Measurements from ENCODE around the gene EEF1A2. TPM values are rescaled to one million over a fixed set of nuclear protein-coding genes. Genes with fewer than 3 reads are reported as not detected.
A peak's percentile ranks its signal among the peaks of the same experiment; 100 is the strongest.

Gene EEF1A2
- polyA plus RNA-seq, 3 donors = 0.08 TPM; not detected in 2

- intact Hi-C loops (cut with micrococcal nuclease) = loop anchor here (1.0 to 10.0 kb wide), 10 partner anchors 16 to 445 kb away; partner anchors contain the start of genes GMEB2 (in 2 of the 2), PPDPF (in 2 of the 2), ABHD16B (in 1 of the 2) and PRPF6 (in 1 of the 2)
- Histone ChIP-seq H3K4me3 (replicated peaks in 1 of 3; ENCODE audit: low read depth in 2 of 3, low read length in 3 of 3) (peak within 1 kb of the TSS; percentile 13 to 77 (median 41)), H3K27me3 (ENCODE audit: control insufficient read depth in 2 of 2, insufficient read depth in 2 of 2, low read length in 2 of 2) (peaks cover 0 to 17% of the 10 kb centered on the region in 2 donors), H3K9me3 (replicated peaks in 1 of 2; ENCODE audit: control insufficient read depth in 1 of 2, insufficient read depth in 1 of 2, low read length in 2 of 2) (no peaks in the 10 kb centered on the region), H3K9ac (ENCODE audit: insufficient read depth, low read length, poor library complexity, severe bottlenecking) (peak within 1 kb of the TSS; percentile 77), H3K79me2 (ENCODE audit: insufficient read depth, low read length) (no peaks in the 10 kb centered on the region), H2AFZ (ENCODE audit: insufficient read depth, low read depth, low read length, poor library complexity, severe bottlenecking) (peak within 1 kb of the TSS; percentile 80), H3K27ac (ENCODE audit: low read depth in 1 of 2, low read length in 2 of 2) (peak within 1 kb of the TSS; percentile 89 to 90), H3K4me1 (ENCODE audit: control insufficient read depth in 1 of 2, insufficient read depth in 2 of 2, low read length in 2 of 2) (peaks cover 23 to 28% of the 10 kb centered on the region in 2 donors), H4K20me1 (ENCODE audit: insufficient read depth, low read length) (no peaks in the 10 kb centered on the region), H3K4me2 (replicated peaks; ENCODE audit: extremely low read depth, low read length, poor library complexity, severe bottlenecking) (peak within 1 kb of the TSS; percentile 82), H3K36me3 (replicated peaks in 1 of 2; ENCODE audit: control insufficient read depth in 1 of 2, insufficient read depth in 2 of 2, low read length in 2 of 2) (no peaks in the 10 kb centered on the region)
- Mint-ChIP-seq H3K27me3 (ENCODE audit: low read depth in 3 of 3) (peaks cover 6 to 22% (median 13%) of the 10 kb centered on the region in 3 donors), H3K9me3 (peaks cover 0 to 3% (median 0%) of the 10 kb centered on the region in 7 donors), H3K4me3 (peak within 1 kb of the TSS; percentile 65 to 84), H3K4me1 (peaks cover 16% of the 10 kb centered on the region), H3K27ac (peak within 1 kb of the TSS; percentile 82 to 93 (median 90)), H3K36me3 (peaks cover 0 to 2% of the 10 kb centered on the region in 2 donors)
- no peak for TF ChIP-seq CTCF (IDR thresholded peaks at IDR 0.05)
- 55% methylated on average over 27 of the region's 29 CpGs for WGBS (ENCODE audit: insufficient coverage)
- peak; percentile 73 to 75 (median 75) for DNase-seq
Measured at GRCh38 chr20:63536997-63537524, 38.2 kb upstream of the EEF1A2 start, which contains the start of gene PTK6. PTK6 (minus strand) TSS chr20:63537376; CDS start chr20:63537314, 62 bp downstream.

- peak overlapping the region in 1 of 2 donors; percentile 84 for H3K4me3 Mint-ChIP-seq
- intact Hi-C loops (cut with micrococcal nuclease) = loop anchor here (2.0 to 10.0 kb wide), 8 partner anchors 16 to 446 kb away; partner anchors contain the start of genes GMEB2 (in 2 of the 2), ABHD16B (in 1 of the 2), PPDPF (in 1 of the 2) and PRPF6 (in 1 of the 2)
- peaks cover 0 to 17% of the 10 kb centered on the region in 2 donors for H3K27me3 ChIP-seq (ENCODE audit: control insufficient read depth in 2 of 2, insufficient read depth in 2 of 2, low read length in 2 of 2)
- H3K9me3 ChIP-seq (replicated peaks in 1 of 2; ENCODE audit: control insufficient read depth in 1 of 2, insufficient read depth in 1 of 2, low read length in 2 of 2) = no peaks in the 10 kb centered on the region
- peak overlapping the region in 1 of 2 donors; percentile 89 for H3K27ac ChIP-seq (ENCODE audit: low read depth in 1 of 2, low read length in 2 of 2)
- H3K36me3 Mint-ChIP-seq = peaks cover 0 to 2% of the 10 kb centered on the region in 2 donors
- H3K4me1 ChIP-seq (ENCODE audit: control insufficient read depth in 1 of 2, insufficient read depth in 2 of 2, low read length in 2 of 2) = peaks cover 23 to 28% of the 10 kb centered on the region in 2 donors
- no peak overlapping the region for H2AFZ ChIP-seq (ENCODE audit: insufficient read depth, low read depth, low read length, poor library complexity, severe bottlenecking)
- H4K20me1 ChIP-seq (ENCODE audit: insufficient read depth, low read length) = no peaks in the 10 kb centered on the region
- no peak for TF ChIP-seq CTCF (IDR thresholded peaks at IDR 0.05)
- H3K9me3 Mint-ChIP-seq = peaks cover 0 to 3% (median 0%) of the 10 kb centered on the region in 7 donors
- H3K36me3 ChIP-seq (replicated peaks in 1 of 2; ENCODE audit: control insufficient read depth in 1 of 2, insufficient read depth in 2 of 2, low read length in 2 of 2) = no peaks in the 10 kb centered on the region
- peaks cover 5 to 20% (median 13%) of the 10 kb centered on the region in 3 donors for H3K27me3 Mint-ChIP-seq (ENCODE audit: low read depth in 3 of 3)
- WGBS (ENCODE audit: insufficient coverage) = 84% methylated on average over 35 of the region's 35 CpGs
- H3K4me2 ChIP-seq (replicated peaks; ENCODE audit: extremely low read depth, low read length, poor library complexity, severe bottlenecking) = peak overlapping the region; percentile 82
- DNase-seq = no peak
- H3K79me2 ChIP-seq (ENCODE audit: insufficient read depth, low read length) = no peaks in the 10 kb centered on the region
- H3K4me1 Mint-ChIP-seq = peaks cover 16% of the 10 kb centered on the region
- H3K27ac Mint-ChIP-seq = peak overlapping the region in 4 of 7 donors; percentile 82 to 93 (median 87)
- peak overlapping the region in 1 of 3 experiments; percentile 77 for H3K4me3 ChIP-seq (replicated peaks in 1 of 3; ENCODE audit: low read depth in 2 of 3, low read length in 3 of 3)
- H3K9ac ChIP-seq (ENCODE audit: insufficient read depth, low read length, poor library complexity, severe bottlenecking) = peak overlapping the region; percentile 77
Measured at GRCh38 chr20:63536241-63536977, 37.5 kb upstream of the EEF1A2 start.

Data from CD14-positive monocyte (primary cell).